GM18873 (cell line): Measurements from ENCODE around the gene TAF6L.
A peak's percentile ranks its signal among the peaks of the same experiment; 100 is the strongest.
"Not testable (repeated sequence)": the region's sequence is repeated elsewhere in the genome, so short reads cannot be mapped to it uniquely, and the experiment has no call there.

Experiments used
- ATAC-seq: cut with Tn5 transposase; IDR thresholded peaks from one replicate; pipeline ENCODE4 v1.9.1; 2021; ENCODE audit warnings: mild to moderate bottlenecking, moderate library complexity, moderate number of reproducible peaks; ENCODE audit not compliant: unreplicated experiment, low FRiP score

TAF6L gene

DNA sequence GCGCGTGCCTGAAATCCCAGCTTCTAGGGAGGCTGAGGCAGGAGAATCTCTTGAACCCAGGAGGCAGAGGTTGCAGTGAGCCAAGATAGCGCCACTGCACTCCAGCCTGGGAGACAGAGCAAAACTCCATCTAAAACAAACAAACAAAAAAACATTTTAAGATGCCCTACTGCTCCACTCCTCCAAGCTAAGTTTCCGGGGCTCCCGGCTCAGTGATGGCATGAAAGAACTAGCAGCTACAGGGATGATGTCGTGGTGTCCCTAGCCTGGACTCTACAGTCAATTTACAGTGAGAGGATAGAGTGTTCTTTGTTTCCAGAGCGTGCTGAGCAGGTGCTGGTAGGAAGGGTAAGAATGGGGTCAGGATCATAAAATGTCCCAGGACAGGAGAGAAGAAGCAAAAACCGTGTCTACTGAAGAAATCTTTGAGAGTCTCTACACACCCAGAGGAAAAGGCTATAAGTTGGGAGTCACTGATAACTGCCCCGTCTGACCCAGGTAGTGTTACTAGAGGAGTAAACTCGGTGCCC is 16.0 kb upstream of the TAF6L start:
- ATAC-seq, result no peak

GRCh38 chr11:62757846-62758788 is 13.1 kb upstream of the TAF6L start:
- no peak for ATAC-seq

GRCh38 chr11:62760867-62761227 is 10.3 kb upstream of the TAF6L start:
- not testable (repeated sequence) for ATAC-seq

DNA sequence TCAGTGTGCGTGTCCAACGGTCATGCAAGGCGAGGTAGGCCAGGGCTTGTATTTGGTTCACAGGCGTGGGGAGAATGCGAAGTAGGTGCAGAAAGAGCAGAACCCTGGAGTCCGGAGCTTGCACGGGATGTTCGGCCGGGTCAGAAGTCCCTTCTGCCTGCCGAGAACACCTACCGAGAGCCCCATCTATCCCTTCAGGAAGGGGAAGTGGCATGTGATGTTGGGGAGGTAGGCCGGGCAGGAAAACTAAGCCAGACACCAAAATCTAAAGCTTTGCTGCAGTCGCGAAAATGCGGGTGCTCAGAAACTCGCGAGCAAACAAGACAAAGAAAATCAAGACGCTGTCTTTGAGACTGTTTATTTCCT is 435 bp upstream of the TAF6L start:
- ATAC-seq, result peak; percentile 3

DNA sequence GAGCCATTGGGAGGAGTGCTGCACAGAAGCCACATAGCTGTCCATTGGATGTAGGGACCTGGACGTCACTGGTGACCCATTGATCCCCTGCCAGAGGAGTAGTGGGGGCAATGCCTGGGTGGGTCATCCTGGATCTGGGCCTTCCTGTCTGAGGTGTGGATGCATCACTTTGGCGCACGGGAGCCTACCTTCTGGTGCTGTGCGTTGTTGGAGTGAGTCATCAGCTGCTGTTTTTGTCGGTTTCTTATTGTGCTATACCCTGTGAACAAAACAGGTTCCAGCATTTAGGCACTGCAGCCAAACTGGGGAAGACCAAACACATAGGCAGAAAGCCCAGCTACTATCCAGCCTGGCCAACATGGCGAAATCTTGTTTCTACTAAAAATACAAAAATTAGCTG is 3.2 kb downstream of the TAF6L start:
- no peak for ATAC-seq

- ATAC-seq, result no peak
Observed at GRCh38 chr11:62775646-62776045, 4.5 kb downstream of the TAF6L start.

GRCh38 chr11:62777389-62777788 is 6.2 kb downstream of the TAF6L start:
- ATAC-seq, result no peak

GRCh38 chr11:62778441-62778840 is 7.2 kb downstream of the TAF6L start:
- no peak for ATAC-seq

DNA sequence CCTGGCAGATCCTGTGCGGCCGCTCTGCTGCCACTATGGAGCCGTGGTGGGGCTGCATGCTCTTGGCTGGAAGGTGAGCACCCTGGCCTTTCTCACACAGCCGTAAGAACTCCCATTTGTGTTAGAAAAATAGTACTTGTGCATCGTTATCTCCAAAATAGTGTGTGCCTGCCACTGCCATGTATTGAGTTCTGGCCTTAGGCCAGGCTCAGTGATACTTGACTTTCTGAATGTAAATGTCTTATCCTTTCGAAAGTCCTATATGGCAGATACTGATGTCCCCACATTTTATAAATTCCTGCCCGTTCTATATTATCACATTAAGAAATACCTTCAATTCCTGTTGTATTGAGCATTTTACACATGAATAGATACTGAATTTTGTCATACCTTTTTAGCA is 11.6 kb downstream of the TAF6L start:
- no peak for ATAC-seq

DNA sequence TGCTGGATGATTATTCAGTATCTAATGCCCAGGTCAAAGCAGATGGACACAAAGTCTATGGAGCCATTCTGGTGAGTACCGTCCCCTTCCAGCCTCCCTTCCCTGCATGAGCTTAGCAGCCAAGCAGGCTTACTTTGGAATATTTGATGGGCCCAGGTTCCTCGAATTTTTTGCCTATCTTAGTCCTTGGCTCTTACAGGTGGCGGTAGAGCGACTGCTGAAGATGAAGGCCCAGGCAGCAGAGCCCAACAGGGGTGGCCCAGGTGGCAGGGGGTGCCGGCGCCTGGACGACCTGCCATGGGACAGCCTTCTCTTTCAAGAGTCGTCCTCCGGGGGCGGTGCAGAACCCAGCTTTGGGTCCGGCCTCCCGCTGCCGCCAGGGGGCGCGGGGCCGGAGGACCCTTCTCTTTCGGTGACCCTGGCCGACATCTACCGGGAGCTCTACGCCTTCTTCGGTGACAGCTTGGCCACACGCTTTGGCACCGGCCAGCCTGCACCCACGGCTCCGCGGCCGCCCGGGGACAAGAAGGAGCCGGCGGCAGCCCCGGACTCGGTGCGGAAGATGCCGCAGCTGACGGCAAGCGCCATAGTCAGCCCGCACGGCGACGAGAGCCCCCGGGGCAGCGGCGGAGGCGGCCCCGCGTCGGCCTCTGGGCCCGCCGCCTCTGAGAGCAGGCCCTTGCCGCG is 15.3 kb downstream of the TAF6L start:
- peak; percentile 37 for ATAC-seq

DNA sequence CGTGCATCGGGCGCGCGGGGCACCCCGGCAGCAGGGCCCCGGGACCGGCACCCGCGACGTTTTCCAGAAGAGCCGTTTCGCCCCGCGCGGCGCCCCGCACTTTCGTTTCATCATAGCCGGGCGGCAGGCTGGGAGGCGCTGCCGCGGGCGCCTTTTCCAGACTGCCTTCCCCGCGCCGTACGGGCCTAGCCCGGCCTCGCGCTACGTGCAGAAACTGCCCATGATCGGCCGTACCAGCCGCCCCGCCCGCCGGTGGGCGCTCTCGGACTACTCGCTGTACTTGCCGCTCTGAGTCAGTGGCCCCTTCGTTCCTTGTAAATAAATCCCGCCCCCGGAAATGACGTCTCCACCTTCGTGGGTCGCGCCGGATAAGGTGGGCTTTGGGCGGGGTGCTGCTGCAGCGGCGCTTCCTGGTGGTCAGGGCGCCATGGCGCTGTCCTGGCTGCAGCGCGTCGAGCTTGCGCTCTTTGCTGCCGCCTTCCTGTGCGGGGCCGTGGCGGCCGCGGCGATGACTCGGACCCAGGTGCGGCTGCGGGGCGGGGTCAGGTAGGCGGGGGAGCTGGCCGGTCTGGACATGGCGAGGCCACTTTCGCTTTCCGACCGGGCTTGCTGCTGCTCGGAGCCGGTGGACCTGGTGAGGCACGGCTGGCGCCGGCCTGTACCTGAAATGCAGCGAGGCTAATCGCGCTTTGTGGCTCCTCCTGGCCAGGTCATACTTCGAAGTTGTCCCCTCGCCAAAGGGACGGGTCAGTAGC is 16.0 kb downstream of the TAF6L start, which contains the start of gene TMEM179B:
Gene TMEM179B, plus strand, starts transcription at position 398 of the 755 bp plus-strand sequence. Its CDS starts 30 bp downstream, at position 428.
- ATAC-seq, result peak; percentile 57

DNA sequence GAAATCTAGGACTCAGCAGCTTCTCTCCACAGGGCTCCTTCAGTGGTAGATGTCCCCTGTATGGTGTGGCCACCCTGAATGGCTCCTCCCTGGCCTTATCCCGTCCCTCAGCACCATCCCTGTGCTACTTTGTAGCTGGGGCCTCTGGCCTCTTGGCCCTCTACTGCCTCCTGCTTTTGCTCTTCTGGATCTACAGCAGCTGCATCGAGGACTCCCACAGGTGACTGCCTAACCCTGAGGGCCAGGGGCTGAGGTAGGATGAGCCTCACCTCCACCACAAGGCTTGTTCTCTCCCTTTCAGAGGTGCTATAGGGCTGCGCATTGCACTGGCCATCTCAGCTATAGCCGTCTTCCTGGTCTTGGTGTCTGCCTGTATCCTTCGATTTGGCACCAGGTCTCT is 17.8 kb downstream of the TAF6L start:
- ATAC-seq, result no peak

- no peak for ATAC-seq
Observed at GRCh38 chr11:62789576-62789975, 18.4 kb downstream of the TAF6L start.

- no peak for ATAC-seq
Observed at GRCh38 chr11:62791501-62792201, 20.5 kb downstream of the TAF6L start, which contains the start of gene TMEM223. TSS of gene TMEM223 (minus strand) at chr11:62792006. CDS start at chr11:62791994, 12 bp downstream.

DNA sequence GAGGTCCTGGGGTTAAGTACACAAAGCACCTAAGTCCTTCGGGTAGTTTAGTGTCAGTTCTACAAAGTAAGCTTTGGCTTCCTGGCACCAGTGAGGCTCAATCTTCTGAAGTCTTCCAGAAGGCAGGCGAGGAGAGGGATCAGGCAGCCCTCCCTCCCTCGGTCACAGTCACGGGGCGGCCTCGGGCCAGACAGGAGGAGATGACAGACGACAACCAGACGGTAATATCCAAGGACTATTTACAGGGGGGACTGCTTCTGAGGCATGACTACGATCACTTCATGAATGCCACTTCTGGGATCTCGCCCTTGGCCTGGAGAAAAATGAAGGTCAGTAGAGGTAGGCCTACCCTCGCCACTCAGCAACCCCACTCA is 21.0 kb downstream of the TAF6L start:
- no peak for ATAC-seq

- ATAC-seq, result no peak
Observed at GRCh38 chr11:62794201-62794775, 23.1 kb downstream of the TAF6L start.

DNA sequence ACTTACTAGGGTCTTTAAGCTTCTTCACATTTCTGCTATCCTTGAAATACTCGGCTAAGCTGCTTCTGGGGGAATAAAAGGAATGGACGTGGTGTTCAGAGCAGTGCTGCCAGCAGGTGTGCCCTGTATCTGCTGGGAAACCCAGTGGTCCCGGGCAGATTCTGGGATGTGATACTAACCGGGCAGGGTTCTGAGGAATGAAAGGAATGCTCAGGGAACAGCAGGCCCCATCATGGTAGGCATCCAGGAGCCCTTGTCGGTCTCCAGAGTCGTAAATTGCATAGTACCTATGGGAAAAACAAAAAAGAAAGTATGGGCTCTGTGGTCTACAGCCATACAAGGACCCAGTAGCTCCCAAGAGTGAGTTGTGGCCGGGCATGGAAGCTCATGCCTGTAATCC is 25.1 kb downstream of the TAF6L start:
- no peak for ATAC-seq

DNA sequence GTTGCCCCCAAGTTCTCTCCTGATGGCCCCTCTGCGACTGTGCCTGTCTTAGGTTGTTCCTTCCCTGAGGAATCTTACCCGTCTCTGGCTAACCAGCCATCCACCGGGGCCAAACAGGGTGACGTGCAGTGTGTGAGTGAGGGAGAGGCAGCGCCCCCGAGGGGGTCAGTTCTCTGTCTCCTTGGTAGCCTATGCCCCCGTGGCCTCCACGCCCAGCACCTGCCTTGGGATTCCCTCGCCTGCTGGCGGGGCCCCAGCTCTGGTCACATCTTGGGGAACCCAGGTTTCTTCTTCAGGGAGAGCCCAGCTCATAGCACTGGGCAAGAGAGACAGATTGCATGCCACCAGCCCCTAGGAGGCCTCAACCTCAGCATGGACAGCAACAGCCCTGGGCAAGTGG is 28.3 kb downstream of the TAF6L start:
- ATAC-seq, result no peak

DNA sequence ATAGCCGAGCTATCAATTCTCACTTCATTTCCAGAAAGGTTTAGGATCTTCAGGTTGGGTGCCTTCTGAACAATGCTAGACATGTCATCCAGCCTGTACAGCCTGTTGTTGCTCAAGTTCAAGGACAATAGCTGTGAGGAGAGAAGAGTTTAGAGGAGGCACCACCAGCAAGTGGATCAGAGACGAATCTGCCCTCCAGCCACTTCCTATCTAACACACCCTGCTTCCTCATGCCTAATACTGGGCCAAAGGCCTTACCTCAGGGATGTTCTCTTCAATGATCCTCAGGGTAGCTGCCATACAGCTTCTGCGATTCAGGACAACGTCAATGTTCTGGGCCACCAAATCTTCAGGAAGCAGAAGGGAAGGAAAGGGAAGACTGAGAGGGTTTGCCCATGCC is 29.9 kb downstream of the TAF6L start:
- ATAC-seq, result no peak
